GM18873 (cell line): ENCODE data around the gene NEU3.

Source experiments
- ATAC-seq: cut with Tn5 transposase; IDR thresholded peaks from one replicate; pipeline ENCODE4 v1.9.1; 2021; ENCODE audit warnings: mild to moderate bottlenecking, moderate library complexity, moderate number of reproducible peaks; ENCODE audit not compliant: unreplicated experiment, low FRiP score

Gene NEU3

DNA sequence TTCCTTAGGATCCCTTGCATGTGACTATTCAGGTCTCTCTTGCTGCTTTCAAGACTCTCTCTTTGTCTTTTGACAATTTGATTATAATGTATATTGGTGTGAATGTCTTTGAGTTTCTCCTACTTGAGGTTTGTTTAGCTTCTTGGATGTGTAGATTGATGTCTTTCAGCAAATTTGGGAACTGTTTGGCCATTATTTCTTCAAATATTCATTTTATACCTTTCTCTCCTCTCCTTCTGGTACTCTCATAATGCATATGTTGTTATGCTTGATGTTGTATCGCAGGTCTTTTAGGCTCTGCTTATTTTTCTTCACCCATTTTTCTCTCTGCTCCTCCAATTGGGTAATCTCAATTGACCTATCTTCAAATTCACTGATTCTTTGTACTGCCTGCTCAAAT, 63.7 kb downstream of the NEU3 start:
- no peak for ATAC-seq

DNA sequence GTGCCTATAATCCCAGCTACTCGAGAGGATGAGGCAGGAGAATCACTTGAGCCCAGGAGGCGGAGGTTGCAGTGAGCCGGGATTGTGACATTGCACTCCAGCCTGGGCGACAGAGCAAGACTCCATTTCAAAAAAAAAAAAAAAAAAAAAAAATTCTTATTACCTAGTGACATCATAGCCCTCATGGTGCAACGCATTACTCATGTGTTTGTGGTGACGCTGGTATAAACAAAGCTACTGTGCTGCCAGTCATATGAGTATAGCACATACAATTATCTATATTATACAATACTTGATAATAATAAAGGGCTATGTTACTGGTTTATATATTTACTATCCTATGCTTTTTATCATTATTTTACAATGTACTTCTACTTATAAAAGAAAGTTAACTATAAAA, 66.8 kb downstream of the NEU3 start:
- ATAC-seq = no peak

DNA sequence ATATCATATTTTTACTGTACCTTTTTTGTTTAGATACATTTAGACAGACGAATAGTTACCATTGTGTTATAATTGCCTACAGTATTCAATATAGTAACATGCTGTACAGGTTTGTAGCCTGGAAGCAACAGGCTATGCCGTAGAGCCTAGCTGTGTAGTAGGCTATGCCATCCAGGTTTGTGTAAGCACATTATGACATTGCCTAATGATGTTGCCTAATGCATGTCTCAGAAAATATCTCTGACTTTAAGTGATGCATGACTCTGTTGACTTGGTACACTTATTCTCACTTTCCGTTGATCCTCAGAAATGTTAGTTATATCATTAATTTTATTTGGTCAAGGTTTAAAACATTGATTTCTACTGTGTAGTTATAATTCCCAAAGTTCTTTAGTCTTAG, 68.1 kb downstream of the NEU3 start:
- no peak for ATAC-seq

DNA sequence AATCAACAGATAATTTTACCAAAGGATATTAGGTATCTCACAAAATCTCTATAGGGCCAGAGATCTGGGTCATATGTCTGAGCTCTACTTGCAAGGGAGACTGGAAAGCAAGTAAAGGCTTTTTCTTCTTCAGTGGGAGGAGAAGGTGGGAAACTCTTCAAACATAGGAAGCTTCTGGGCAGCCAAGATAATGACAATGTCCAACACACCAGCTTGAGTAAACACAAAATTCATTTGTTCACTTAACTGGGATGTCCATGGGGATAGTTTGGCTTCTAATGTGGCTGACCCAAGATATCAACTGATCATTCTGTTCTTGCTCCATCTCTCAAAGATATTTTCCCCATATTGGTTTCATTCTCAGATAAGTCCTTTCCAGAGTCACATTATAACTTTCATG, 70.6 kb downstream of the NEU3 start:
- no peak for ATAC-seq

DNA sequence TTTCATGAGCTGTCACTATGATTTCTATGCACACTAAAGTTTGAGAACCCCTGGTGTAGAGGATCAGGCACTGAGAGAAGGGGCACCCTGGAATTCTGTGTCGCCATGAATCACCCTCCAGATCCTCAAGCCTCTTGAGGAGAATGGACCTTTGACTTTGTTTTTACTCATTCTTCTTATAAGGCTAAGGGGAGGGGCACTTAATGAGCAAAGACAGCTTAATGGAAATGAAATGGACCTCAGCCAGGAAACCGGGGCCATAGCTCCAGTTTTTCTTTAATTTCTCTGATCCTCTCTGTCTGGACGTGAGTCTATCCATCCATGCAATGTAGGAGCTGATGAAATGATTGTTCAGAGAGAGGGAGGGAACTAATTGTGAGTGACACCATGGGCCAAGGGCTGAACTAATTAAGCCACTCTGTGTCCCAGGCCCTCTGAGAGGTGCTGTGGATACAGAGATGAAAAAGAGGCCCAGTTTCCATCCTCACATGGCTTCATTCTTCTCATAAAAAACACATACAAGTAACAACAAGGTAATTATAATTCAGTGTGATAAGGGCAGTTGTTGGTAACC, 75.1 kb downstream of the NEU3 start:
- ATAC-seq = no peak

DNA sequence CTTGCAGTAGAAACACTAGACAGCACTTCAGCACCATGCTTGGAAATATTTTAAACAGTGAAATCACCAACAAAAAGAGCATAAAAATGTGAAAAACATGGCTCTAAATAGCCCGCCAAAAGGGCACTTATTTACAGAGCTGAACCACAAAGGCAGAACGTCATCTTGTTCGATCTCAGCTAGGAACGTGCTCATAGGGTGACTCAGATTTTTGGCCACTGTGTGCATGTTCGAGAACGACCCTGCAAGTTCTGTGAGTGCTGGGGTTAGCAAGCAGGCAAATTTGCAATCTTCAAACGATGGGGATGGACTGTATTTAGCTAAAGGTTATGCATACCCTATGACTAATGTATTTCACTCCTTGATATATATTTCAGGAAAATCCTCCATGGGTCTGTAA, 77.3 kb downstream of the NEU3 start:
- no peak for ATAC-seq
